HG03196 (cell line): ENCODE measurements around the gene FHIT.
"Not testable (repeated sequence)": the region's sequence is repeated elsewhere in the genome, so short reads cannot be mapped to it uniquely, and the experiment has no call there.

Experiments used
- ATAC-seq: cut with Tn5 transposase; IDR thresholded peaks from one replicate; pipeline ENCODE4 v1.9.1; 2021; ENCODE audit not compliant: unreplicated experiment

FHIT gene

GRCh38 chr3:61065451-61066011 lies 185.7 kb downstream of the FHIT start:
- no peak for ATAC-seq

GRCh38 chr3:61061092-61061723 lies 190.0 kb downstream of the FHIT start:
- no peak for ATAC-seq

GRCh38 chr3:61060411-61060861 lies 190.8 kb downstream of the FHIT start:
- no peak for ATAC-seq

GRCh38 chr3:61058836-61059235 lies 192.4 kb downstream of the FHIT start:
- no peak for ATAC-seq

GRCh38 chr3:61057464-61057863 lies 193.8 kb downstream of the FHIT start:
- no peak for ATAC-seq

- ATAC-seq, result no peak
Observed at GRCh38 chr3:61055447-61055846, 195.8 kb downstream of the FHIT start.

- ATAC-seq, result no peak
Observed at GRCh38 chr3:61053781-61054496, 197.3 kb downstream of the FHIT start.

GRCh38 chr3:61052851-61053250 lies 198.4 kb downstream of the FHIT start:
- no peak for ATAC-seq

GRCh38 chr3:61051666-61052065 lies 199.6 kb downstream of the FHIT start:
- ATAC-seq, result no peak

- not testable (repeated sequence) for ATAC-seq
Observed at GRCh38 chr3:61045169-61045568, 206.1 kb downstream of the FHIT start.

GRCh38 chr3:61043156-61043555 lies 208.1 kb downstream of the FHIT start:
- no peak for ATAC-seq

GRCh38 chr3:61040618-61041017 lies 210.6 kb downstream of the FHIT start:
- no peak for ATAC-seq

GRCh38 chr3:61035573-61035972 lies 215.7 kb downstream of the FHIT start:
- no peak for ATAC-seq

- no peak for ATAC-seq
Observed at GRCh38 chr3:61032991-61033390, 218.3 kb downstream of the FHIT start.

- ATAC-seq, result no peak
Observed at GRCh38 chr3:61031503-61031902, 219.7 kb downstream of the FHIT start.

GRCh38 chr3:61030469-61031035 lies 220.7 kb downstream of the FHIT start:
- no peak for ATAC-seq

- no peak for ATAC-seq
Observed at GRCh38 chr3:61029194-61029593, 222.1 kb downstream of the FHIT start.

GRCh38 chr3:61018807-61019206 lies 232.4 kb downstream of the FHIT start:
- no peak for ATAC-seq

- ATAC-seq, result not testable (repeated sequence)
Observed at GRCh38 chr3:61017028-61017427, 234.2 kb downstream of the FHIT start.

GRCh38 chr3:61015859-61016258 lies 235.4 kb downstream of the FHIT start:
- no peak for ATAC-seq

GRCh38 chr3:61015408-61015807 lies 235.8 kb downstream of the FHIT start:
- no peak for ATAC-seq

GRCh38 chr3:61008998-61009380 lies 242.3 kb downstream of the FHIT start:
- no peak for ATAC-seq
